Prostate gland (tissue), 2 donors: ENCODE results near the gene GRID2. TPM values are rescaled to one million over a fixed set of nuclear protein-coding genes. Genes with fewer than 3 reads are reported as not detected.

Source experiments
- DNase-seq: peaks from one replicate; pipeline ENCODE4 v3.0.0-alpha.2; 2019; ENCODE audit warnings: low spot score
- H3K27ac ChIP-seq, 2 donors: fragments of 200-600 bp; sonication (generic); 2 replicates each; pipeline ENCODE4 v1.5.1; 2017 to 2019
- H3K27me3 ChIP-seq: fragments of 200-600 bp; sonication (generic); replicated peaks from 2 replicates; pipeline ENCODE4 v1.5.1; 2019; ENCODE audit not compliant: insufficient read depth
- H3K36me3 ChIP-seq, 2 donors: fragments of 200-600 bp; sonication (generic); 1 replicate in 1 of 2; 2 replicates in 1 of 2; pipeline versions ENCODE4 v1.5.1 to v1.8.1; 2017 to 2019
- H3K4me1 ChIP-seq: fragments of 200-600 bp; sonication (generic); replicated peaks from 2 replicates; pipeline ENCODE4 v1.5.1; 2019
- H3K4me3 ChIP-seq, 2 donors: fragments of 200-600 bp; sonication (generic); 2 replicates each; pipeline ENCODE4 v1.5.1; 2017 to 2019
- H3K9me3 ChIP-seq: fragments of 200-600 bp; sonication (generic); 2 replicates; pipeline ENCODE4 v1.5.1; 2017
- CTCF ChIP-seq, 4 experiments: fragments of 200-600 bp in 2 of 4; fragments of 450-650 bp in 2 of 4; sonication (generic) in 2 of 4; IDR thresholded peaks; 1 replicate in 3 of 4; 2 replicates in 1 of 4; pipeline ENCODE4 v1.5.1; 2016 to 2019; ENCODE audit warnings: antibody characterized with exemption in 4 of 4, mild to moderate bottlenecking in 2 of 4, moderate library complexity in 2 of 4
- POLR2A ChIP-seq: fragments of 450-650 bp; IDR thresholded peaks from one replicate; pipeline ENCODE4 v1.6.1; 2016; ENCODE audit warnings: antibody characterized with exemption, mild to moderate bottlenecking
- POLR2AphosphoS5 ChIP-seq: sonication (generic); formaldehyde crosslinking; IDR thresholded peaks from one replicate; pipeline ENCODE4 v1.6.1; 2017; ENCODE audit warnings: antibody characterized with exemption
- WGBS: methylation state at CpG from one replicate; pipeline ENCODE4 v1.1.5; 2018; 5-methylcytosine and 5-hydroxymethylcytosine counted together
- intact Hi-C: fragments of 100-400 bp; cut with DNase I; formaldehyde crosslinking; loops from one replicate; pipeline ENCODE4 v1.14.2; 2022
- total RNA-seq, 2 donors: library from RNA; depleted of rRNA; stranded (reverse); fragments of >200 nt; gene quantifications; one replicate each; pipeline ENCODE4 v1.1.0, GENCODE V29; 2016

GRID2 gene
- total RNA-seq, 2 donors from 2014 or later = 0.09 to 11.0 TPM

- no peaks in the 10 kb centered on the region for H3K27me3 ChIP-seq
- 81% methylated on average over 3 of the region's 3 CpGs for WGBS
- H3K4me1 ChIP-seq = no peaks in the 10 kb centered on the region
- no peaks in the 10 kb centered on the region for H3K9me3 ChIP-seq
- TF ChIP-seq POLR2A = no peak
- TF ChIP-seq POLR2AphosphoS5 = no peak
- TF ChIP-seq CTCF (IDR thresholded peaks at IDR 0.05) = no peak
- no peak overlapping the region for H3K27ac ChIP-seq
- intact Hi-C loops = no loop called here
- no peak overlapping the region for H3K4me3 ChIP-seq
- no peaks in the 10 kb centered on the region for H3K36me3 ChIP-seq
- no peak for DNase-seq
Measured at GRCh38 chr4:93143902-93144301, 840.1 kb downstream of the GRID2 start.

GRCh38 chr4:93144644-93145043 is 840.9 kb downstream of the GRID2 start:
- no peak for TF ChIP-seq POLR2A
- TF ChIP-seq POLR2AphosphoS5 = peak; percentile 35
- Histone ChIP-seq H3K36me3 (no peaks in the 10 kb centered on the region), H3K4me3 (no peak overlapping the region), H3K27ac (no peak overlapping the region), H3K4me1 (no peaks in the 10 kb centered on the region), H3K9me3 (no peaks in the 10 kb centered on the region), H3K27me3 (no peaks in the 10 kb centered on the region)
- intact Hi-C loops = no loop called here
- 11% methylated on average over 1 of the region's 1 CpG for WGBS
- no peak for DNase-seq

GRCh38 chr4:93147524-93148212 is 843.9 kb downstream of the GRID2 start:
- intact Hi-C loops = no loop called here
- H3K27me3 ChIP-seq = no peaks in the 10 kb centered on the region
- no peaks in the 10 kb centered on the region for H3K36me3 ChIP-seq
- H3K4me3 ChIP-seq = no peak overlapping the region
- 95% methylated on average over 1 of the region's 1 CpG for WGBS
- no peak for DNase-seq
- H3K4me1 ChIP-seq = no peaks in the 10 kb centered on the region
- no peaks in the 10 kb centered on the region for H3K9me3 ChIP-seq
- H3K27ac ChIP-seq = no peak overlapping the region
- TF ChIP-seq POLR2A (no peak), CTCF (IDR thresholded peaks at IDR 0.05) (no peak), POLR2AphosphoS5 (no peak)

- TF ChIP-seq POLR2AphosphoS5 = no peak
- no peak for TF ChIP-seq CTCF (IDR thresholded peaks at IDR 0.05)
- no peak for TF ChIP-seq POLR2A
- Histone ChIP-seq H3K4me3 (no peak overlapping the region), H3K4me1 (no peaks in the 10 kb centered on the region), H3K36me3 (no peaks in the 10 kb centered on the region), H3K9me3 (no peaks in the 10 kb centered on the region), H3K27me3 (no peaks in the 10 kb centered on the region), H3K27ac (no peak overlapping the region)
- no peak for DNase-seq
- intact Hi-C loops = no loop called here
- 74% methylated on average over 2 of the region's 2 CpGs for WGBS
Measured at GRCh38 chr4:93152491-93152890, 848.7 kb downstream of the GRID2 start.

GRCh38 chr4:93157986-93158385 is 854.2 kb downstream of the GRID2 start:
- no peaks in the 10 kb centered on the region for H3K9me3 ChIP-seq
- H3K27me3 ChIP-seq = no peaks in the 10 kb centered on the region
- no peak overlapping the region for H3K27ac ChIP-seq
- no peak overlapping the region for H3K4me3 ChIP-seq
- intact Hi-C loops = no loop called here
- TF ChIP-seq CTCF (IDR thresholded peaks at IDR 0.05) = no peak
- no peak for TF ChIP-seq POLR2AphosphoS5
- TF ChIP-seq POLR2A = no peak
- DNase-seq = no peak
- no peaks in the 10 kb centered on the region for H3K4me1 ChIP-seq
- H3K36me3 ChIP-seq = no peaks in the 10 kb centered on the region
- WGBS = 72% methylated on average over 2 of the region's 2 CpGs
